Naive B cell (primary cell): ENCODE measurements around the gene STUB1. TPM values are rescaled to one million over a fixed set of nuclear protein-coding genes. Genes with fewer than 3 reads are reported as not detected.
A peak's percentile ranks its signal among the peaks of the same experiment; 100 is the strongest.

Source experiments
- ATAC-seq, 2 donors: fragments of 150-1000 bp; cut with Tn5 transposase; 2 replicates each; pipeline ENCODE4 v1.10.0; 2021; ENCODE audit warnings: low read depth in 2 of 2, mild to moderate bottlenecking in 2 of 2, moderate library complexity in 2 of 2
- DNase-seq: peaks from one replicate; pipeline ENCODE4 v3.0.0; 2022
- H3K27ac Mint-ChIP-seq, 6 donors: one replicate each; pipeline ENCODE4 v1.8.0; 2020 to 2022; ENCODE audit warnings: mild to moderate bottlenecking in 6 of 6, mixed read lengths in 6 of 6, moderate library complexity in 5 of 6, inconsistent platforms in 2 of 6
- H3K27me3 Mint-ChIP-seq, 3 donors: one replicate each; pipeline ENCODE4 v1.8.0; 2021 to 2022; ENCODE audit warnings: mixed read lengths in 3 of 3, mild to moderate bottlenecking in 1 of 3
- H3K36me3 Mint-ChIP-seq, 2 donors: one replicate each; pipeline ENCODE4 v1.8.0; 2020 to 2022; ENCODE audit warnings: mixed read lengths in 2 of 2, inconsistent platforms in 1 of 2, mild to moderate bottlenecking in 1 of 2
- H3K4me1 Mint-ChIP-seq, 3 donors: one replicate each; pipeline ENCODE4 v1.8.0; 2020 to 2022; ENCODE audit warnings: mixed read lengths in 3 of 3, inconsistent platforms in 1 of 3, mild to moderate bottlenecking in 1 of 3, moderate library complexity in 1 of 3
- H3K4me3 Mint-ChIP-seq, 8 donors: one replicate each; pipeline ENCODE4 v1.8.0; 2020 to 2022; ENCODE audit warnings: mild to moderate bottlenecking in 8 of 8, mixed read lengths in 8 of 8, moderate library complexity in 8 of 8, inconsistent platforms in 2 of 8
- H3K9me3 Mint-ChIP-seq, 7 donors: one replicate each; pipeline ENCODE4 v1.8.0; 2020 to 2022; ENCODE audit warnings: mixed read lengths in 7 of 7, mild to moderate bottlenecking in 5 of 7, inconsistent platforms in 2 of 7, moderate library complexity in 1 of 7
- polyA plus RNA-seq, 6 donors: library from polyadenylated mRNA; unstranded; fragments of 300-500 nt; fragmentation: Illumina TruSeq; gene quantifications; one replicate each; pipeline ENCODE4 v1.2.3, GENCODE V29; 2021; ENCODE audit warnings: low read depth in 6 of 6

The STUB1 gene
- polyA plus RNA-seq, 6 donors from 2014 or later: 121 to 180 (median 128) TPM

DNA sequence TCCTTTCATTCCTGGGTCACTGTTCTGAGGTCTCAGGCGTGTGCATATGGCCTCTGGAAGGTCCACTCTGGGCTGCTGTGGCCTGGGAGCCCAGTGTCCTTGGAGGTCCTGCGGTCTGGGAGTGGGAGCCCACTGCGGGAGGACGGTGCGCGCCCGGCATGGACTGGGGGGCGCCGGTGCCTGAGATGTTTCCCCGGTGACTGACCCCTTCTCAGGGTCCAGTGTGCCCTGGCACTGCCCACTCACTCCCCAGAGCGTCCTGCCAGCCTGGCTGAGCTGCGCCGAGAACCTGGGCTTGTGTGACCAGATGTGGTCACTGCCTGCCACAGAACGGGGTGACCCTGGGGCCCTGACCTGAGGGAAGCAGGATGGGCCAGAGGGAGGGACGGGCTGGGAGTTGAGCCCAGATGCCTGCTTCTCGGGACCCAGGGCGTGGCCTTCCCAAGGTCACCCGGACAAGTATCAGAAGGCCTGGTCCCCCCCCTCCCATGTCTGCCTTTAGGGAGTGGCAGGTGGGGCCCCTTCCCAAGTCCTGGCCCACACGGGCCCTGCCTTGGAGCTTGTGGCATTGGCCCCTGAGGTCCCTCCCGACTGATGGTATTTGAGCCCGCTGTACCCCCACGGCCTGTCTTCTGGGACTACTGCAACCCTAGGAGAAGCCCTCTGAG is 5.9 kb upstream of the STUB1 start:
- Mint-ChIP-seq H3K36me3 (no peaks in the 10 kb centered on the region), H3K27ac (no peak overlapping the region)
- no peak for ATAC-seq

DNA sequence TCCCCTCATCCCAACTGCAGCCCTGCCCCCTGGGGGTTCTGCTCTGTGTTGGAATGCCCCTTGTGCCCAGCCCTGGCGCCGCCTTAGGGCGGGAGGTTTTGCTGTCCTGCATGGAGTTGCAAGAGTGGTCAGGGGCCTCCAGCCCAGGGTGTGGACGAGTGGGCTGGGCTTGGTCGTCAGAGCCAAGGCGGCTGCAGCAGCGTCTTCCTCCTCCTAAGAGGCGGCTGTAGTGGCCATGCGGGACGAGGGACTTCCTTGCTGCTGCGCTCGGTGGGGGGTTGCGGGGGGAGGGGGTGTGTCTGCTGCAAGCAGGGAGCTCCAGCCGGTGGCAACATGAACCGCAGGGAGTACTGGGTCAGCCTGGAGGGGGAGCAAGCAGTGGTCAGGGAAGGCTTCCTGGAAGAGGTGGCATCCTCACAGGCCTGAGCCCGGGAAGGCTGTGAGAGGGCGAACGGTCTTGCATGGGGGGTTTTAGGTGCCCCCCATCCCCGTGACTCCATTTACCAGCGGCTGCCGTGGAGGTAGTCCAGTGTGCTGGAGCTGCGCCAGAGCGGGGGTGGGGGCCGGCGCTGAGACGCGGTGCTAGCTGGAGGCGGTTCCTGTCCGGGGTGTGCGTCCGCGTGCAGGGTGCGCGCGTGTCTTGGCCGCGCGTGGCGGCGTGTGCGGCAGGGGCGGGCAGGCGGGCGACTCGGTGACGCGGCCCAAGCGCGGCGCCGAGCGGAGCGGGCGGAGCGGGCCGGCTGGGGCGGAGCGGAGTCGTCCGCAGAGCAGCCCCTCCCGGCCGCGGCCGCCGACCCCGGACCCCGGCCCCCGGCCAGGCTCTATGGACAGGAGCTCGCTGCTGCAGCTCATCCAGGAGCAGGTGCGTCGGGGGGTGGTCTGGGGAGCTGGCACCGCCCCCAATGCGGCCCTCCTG is 5.0 kb upstream of the STUB1 start, which contains the start of gene RHBDL1:
TSS of gene RHBDL1 (plus strand) at position 704 of the 916 bp plus-strand sequence. CDS start at position 824, 120 bp downstream.
- Mint-ChIP-seq H3K4me3 (peak within 1 kb of the TSS in 4 of 8 donors; percentile 15 to 63 (median 58)), H3K27me3 (peaks cover 0 to 18% (median 8%) of the 10 kb centered on the region in 3 donors), H3K4me1 (peaks cover 8 to 11% (median 9%) of the 10 kb centered on the region in 3 donors), H3K36me3 (no peaks in the 10 kb centered on the region), H3K9me3 (no peaks in the 10 kb centered on the region), H3K27ac (peak within 1 kb of the TSS in 1 of 6 donors; percentile 66)
- DNase-seq: no peak
- ATAC-seq: no peak

More for the DNA sequence above, 5.9 kb upstream of the STUB1 start:
- Mint-ChIP-seq H3K4me3 (no peak overlapping the region), H3K4me1 (peaks cover 7 to 10% (median 8%) of the 10 kb centered on the region in 3 donors), H3K27me3 (peaks cover 0 to 18% (median 8%) of the 10 kb centered on the region in 3 donors), H3K9me3 (no peaks in the 10 kb centered on the region)
- DNase-seq: no peak

DNA sequence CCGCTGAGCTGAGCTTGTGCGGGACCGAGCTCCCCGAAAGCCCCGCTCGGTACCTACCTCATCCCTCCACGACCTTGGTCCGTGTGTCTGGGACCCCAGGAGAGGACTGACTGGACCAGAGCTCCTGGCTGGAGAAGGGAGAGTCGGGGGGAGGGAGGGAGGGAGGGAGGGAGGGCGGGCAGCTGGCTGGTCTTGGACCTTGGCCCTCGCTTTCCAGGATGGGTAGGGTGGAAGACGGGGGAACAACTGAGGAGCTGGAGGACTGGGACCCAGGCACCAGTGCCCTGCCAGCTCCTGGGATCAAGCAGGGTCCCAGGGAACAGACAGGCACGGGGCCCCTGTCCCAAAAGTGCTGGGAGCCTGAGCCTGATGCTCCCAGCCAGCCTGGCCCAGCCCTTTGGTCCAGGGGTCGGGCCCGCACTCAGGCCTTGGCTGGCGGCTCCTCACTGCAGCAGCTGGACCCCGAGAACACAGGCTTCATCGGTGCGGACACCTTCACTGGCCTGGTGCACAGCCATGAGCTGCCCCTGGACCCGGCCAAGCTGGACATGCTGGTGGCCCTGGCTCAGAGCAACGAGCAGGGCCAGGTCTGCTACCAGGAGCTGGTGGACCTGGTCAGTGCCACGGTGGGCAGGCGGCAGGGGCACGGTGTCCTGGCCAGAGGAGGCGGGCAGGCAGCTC is 4.2 kb upstream of the STUB1 start:
- H3K4me3 Mint-ChIP-seq: no peak overlapping the region
- H3K27me3 Mint-ChIP-seq: peaks cover 0 to 18% (median 8%) of the 10 kb centered on the region in 3 donors
- H3K4me1 Mint-ChIP-seq: peaks cover 9 to 14% (median 9%) of the 10 kb centered on the region in 3 donors
- H3K9me3 Mint-ChIP-seq: no peaks in the 10 kb centered on the region
- ATAC-seq: no peak
- no peaks in the 10 kb centered on the region for H3K36me3 Mint-ChIP-seq
- H3K27ac Mint-ChIP-seq: no peak overlapping the region
- DNase-seq: no peak

DNA sequence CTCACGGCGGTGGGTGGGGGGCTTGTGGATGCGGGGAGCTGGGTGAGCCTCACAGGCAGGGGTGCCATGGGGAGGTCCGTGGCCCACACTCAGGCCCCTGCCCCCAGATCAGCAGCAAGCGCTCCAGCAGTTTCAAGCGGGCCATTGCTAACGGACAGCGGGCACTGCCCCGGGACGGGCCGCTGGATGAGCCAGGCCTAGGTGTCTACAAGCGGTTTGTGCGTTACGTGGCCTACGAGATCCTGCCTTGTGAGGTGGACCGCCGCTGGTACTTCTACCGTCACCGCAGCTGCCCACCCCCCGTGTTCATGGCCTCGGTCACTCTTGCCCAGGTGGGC is 3.7 kb upstream of the STUB1 start:
- DNase-seq: no peak
- ATAC-seq: no peak
- Mint-ChIP-seq H3K36me3 (no peaks in the 10 kb centered on the region), H3K27me3 (peaks cover 0 to 18% (median 8%) of the 10 kb centered on the region in 3 donors), H3K27ac (no peak overlapping the region), H3K4me1 (peaks cover 9 to 19% (median 14%) of the 10 kb centered on the region in 3 donors), H3K4me3 (no peak overlapping the region), H3K9me3 (no peaks in the 10 kb centered on the region)

DNA sequence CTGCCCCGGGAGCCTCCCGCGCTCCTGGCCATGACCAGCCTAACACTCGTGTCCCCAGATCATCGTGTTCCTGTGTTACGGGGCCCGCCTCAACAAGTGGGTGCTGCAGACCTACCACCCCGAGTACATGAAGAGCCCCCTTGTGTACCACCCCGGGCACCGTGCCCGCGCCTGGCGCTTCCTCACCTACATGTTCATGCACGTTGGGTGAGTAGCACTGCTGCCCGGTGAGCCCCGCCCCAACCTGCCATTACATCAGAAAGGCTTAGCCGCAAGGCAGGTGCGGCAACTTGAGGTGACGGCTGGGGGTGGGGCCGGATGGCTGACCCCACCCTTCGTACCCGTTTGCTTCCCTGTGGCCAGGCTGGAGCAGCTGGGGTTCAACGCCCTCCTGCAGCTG is 3.3 kb upstream of the STUB1 start:
- H3K4me3 Mint-ChIP-seq: no peak overlapping the region
- H3K4me1 Mint-ChIP-seq: peaks cover 9 to 23% (median 18%) of the 10 kb centered on the region in 3 donors
- H3K36me3 Mint-ChIP-seq: no peaks in the 10 kb centered on the region
- peaks cover 0 to 18% (median 8%) of the 10 kb centered on the region in 3 donors for H3K27me3 Mint-ChIP-seq
- no peak for ATAC-seq
- no peak overlapping the region for H3K27ac Mint-ChIP-seq
- no peak for DNase-seq
- no peaks in the 10 kb centered on the region for H3K9me3 Mint-ChIP-seq

DNA sequence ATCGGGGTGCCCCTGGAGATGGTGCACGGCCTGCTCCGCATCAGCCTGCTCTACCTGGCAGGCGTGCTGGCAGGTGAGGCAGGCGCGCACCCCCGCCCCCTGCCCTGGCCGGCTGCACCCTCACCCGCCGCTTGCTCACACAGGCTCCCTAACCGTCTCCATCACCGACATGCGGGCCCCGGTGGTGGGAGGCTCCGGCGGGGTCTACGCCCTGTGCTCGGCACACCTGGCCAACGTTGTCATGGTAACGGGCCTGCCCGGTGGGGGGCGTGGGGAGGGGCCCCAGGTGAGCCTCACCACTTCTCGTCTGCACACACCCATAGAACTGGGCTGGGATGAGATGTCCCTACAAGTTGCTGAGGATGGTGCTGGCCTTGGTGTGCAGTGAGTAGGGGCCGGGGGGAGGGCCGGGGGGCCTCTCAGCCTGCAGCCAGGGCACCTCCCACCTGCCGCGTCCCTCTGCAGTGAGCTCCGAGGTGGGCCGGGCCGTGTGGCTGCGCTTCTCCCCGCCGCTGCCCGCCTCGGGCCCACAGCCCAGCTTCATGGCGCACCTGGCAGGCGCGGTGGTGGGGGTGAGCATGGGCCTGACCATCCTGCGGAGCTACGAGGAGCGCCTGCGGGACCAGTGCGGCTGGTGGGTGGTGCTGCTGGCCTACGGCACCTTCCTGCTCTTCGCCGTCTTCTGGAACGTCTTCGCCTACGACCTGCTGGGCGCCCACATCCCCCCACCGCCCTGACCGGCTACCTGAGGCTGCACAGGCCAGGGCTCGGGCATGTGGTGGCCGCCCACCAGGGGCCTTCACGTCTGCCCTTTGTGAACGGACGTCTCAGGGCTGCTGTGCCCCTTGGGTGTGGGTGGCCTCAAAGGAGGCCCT is 2.7 kb upstream of the STUB1 start:
- ATAC-seq: no peak

DNA sequence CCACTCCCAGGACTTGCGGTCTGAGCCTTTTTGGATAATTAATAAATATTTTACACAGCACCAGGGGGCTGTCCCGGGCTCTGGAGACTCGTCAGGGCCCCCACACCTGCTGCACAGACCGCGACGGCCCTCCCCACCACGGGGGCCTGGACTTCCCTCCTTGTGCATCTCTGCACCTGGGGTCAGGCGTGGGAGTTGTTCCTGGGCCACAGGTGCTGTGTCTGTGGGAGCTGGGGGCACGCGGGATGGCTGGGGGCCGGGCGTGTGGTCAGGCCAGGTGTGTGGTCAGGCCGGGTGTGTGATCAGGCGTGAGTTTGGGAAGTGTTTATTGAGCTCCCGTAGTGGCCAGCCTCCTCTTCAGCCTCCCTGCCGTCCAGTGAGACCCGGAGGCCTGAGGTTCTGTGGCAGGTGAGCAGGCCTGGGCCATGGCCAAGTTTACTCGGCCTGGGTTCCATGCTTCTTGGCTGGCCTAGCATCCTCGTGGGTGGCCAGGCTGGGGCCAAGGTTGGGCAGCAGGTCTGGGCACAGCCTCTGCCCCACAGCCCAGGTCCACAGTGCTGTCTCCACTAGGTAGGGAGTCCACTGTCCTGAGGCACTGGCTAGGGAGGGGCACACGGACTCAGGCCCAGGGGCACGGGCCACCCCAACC is 1.9 kb upstream of the STUB1 start:
- no peak for DNase-seq
- H3K27ac Mint-ChIP-seq: peak overlapping the region in 1 of 6 donors; percentile 32
- H3K36me3 Mint-ChIP-seq: no peaks in the 10 kb centered on the region
- H3K4me1 Mint-ChIP-seq: peaks cover 9 to 34% (median 29%) of the 10 kb centered on the region in 3 donors
- H3K4me3 Mint-ChIP-seq: peak overlapping the region in 5 of 8 donors; percentile 25 to 85 (median 83)
- H3K9me3 Mint-ChIP-seq: no peaks in the 10 kb centered on the region
- peaks cover 0 to 18% (median 8%) of the 10 kb centered on the region in 3 donors for H3K27me3 Mint-ChIP-seq
- ATAC-seq: no peak

More for the DNA sequence above, 2.7 kb upstream of the STUB1 start:
- DNase-seq: no peak
- peaks cover 0 to 18% (median 8%) of the 10 kb centered on the region in 3 donors for H3K27me3 Mint-ChIP-seq
- H3K36me3 Mint-ChIP-seq: no peaks in the 10 kb centered on the region
- no peak overlapping the region for H3K27ac Mint-ChIP-seq
- peaks cover 9 to 29% (median 21%) of the 10 kb centered on the region in 3 donors for H3K4me1 Mint-ChIP-seq
- H3K9me3 Mint-ChIP-seq: no peaks in the 10 kb centered on the region
- H3K4me3 Mint-ChIP-seq: peak overlapping the region in 1 of 8 donors; percentile 30

DNA sequence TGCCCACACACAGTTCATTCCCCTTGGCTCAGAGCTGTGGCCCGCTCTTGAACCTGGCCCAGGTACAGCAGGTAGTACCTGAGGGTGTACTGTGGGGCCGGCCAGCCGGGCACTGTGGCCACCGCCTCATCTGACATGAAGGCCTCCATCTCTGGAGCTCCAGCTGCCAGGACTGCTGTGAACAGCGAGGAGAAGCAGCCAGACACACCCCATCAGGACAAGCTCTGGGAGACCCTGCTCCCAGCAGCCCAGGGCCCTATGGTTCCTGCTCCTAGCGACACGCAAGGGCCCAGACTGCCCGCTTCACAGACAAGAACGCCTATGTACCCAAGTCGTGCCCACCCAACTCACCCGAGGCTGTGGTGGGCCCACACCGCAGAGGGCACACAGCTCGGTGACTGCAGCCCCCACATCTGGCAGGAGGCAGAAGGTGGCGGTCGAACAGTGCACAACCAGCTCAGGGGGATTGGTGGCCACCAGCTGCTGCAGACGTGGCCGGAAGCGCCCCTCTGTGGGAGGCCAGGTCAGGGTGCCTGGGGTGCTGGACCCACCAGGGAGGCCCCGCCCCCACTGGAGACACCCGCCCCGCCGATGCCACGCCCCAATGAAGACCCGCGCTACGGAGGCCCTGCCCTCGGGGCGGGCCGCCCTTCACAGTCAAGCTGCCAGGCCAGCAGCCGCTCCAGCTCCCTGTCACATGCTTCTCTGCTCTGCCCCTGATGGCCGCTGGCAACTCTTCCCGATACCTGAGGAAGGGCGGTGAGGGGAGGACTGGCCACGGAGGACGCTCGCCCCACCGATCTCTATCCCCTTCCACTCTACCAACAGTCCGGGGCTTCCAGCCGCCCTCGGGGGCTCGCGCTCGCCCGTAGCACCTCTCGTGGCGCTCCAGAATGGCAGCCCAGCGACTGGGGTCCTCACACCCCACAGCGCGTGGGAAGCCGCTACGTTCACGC is 1.1 kb upstream of the STUB1 start:
- DNase-seq (peak; percentile 45), ATAC-seq (peak; percentile 4)
- no peaks in the 10 kb centered on the region for H3K9me3 Mint-ChIP-seq
- H3K4me3 Mint-ChIP-seq: peak overlapping the region; percentile 80 to 91 (median 84)
- H3K27me3 Mint-ChIP-seq: peaks cover 0 to 18% (median 8%) of the 10 kb centered on the region in 3 donors
- H3K4me1 Mint-ChIP-seq: peaks cover 9 to 34% (median 32%) of the 10 kb centered on the region in 3 donors
- no peaks in the 10 kb centered on the region for H3K36me3 Mint-ChIP-seq
- peak overlapping the region in 5 of 6 donors; percentile 65 to 89 (median 82) for H3K27ac Mint-ChIP-seq

DNA sequence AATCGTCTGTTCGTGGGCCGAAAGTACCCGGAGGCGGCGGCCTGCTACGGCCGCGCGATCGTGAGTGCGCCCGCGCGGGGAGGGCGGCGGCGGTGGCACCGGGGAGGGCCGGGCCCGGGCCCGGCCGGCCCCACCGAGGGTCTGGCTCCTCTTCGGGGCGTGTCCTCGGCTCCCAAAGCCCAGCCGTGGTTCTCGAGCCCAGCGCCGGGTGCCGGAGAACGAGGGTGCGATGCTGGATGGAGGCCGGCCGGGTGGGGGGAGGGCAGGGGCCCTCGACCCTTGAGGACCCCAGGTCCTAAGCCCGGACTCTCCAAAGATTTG is 375 bp downstream of the STUB1 start:
- H3K27ac Mint-ChIP-seq: peak overlapping the region in 3 of 6 donors; percentile 29 to 65 (median 51)
- H3K27me3 Mint-ChIP-seq: peaks cover 0 to 9% (median 0%) of the 10 kb centered on the region in 3 donors
- DNase-seq (no peak), ATAC-seq (no peak)
- H3K4me1 Mint-ChIP-seq: peaks cover 4 to 31% (median 30%) of the 10 kb centered on the region in 3 donors
- no peaks in the 10 kb centered on the region for H3K36me3 Mint-ChIP-seq
- H3K4me3 Mint-ChIP-seq: peak overlapping the region; percentile 71 to 93 (median 83)
- no peaks in the 10 kb centered on the region for H3K9me3 Mint-ChIP-seq

DNA sequence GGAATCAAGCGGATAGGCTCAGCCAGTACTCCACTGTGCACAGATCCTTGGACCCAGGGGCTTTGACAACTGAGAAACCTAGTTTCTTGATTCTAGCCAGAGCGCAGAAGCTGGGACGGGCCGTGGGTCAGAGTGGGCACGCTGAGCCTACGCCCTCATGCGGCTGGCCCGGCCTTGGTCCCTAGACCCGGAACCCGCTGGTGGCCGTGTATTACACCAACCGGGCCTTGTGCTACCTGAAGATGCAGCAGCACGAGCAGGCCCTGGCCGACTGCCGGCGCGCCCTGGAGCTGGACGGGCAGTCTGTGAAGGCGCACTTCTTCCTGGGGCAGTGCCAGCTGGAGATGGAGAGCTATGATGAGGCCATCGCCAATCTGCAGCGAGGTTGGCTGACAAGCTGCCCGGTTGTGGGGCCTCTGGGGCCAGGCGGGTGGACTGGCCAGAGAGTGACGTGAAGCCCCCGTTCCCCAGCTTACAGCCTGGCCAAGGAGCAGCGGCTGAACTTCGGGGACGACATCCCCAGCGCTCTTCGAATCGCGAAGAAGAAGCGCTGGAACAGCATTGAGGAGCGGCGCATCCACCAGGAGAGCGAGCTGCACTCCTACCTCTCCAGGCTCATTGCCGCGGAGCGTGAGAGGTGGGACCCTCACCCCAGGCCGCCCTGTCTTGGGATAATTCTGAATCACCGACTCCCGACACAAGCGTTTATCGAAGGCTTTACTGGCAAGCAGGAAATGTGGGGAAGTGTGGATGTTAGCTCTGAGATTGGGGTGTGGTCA is 946 bp downstream of the STUB1 start:
- ATAC-seq: no peak
- Mint-ChIP-seq H3K4me3 (peak overlapping the region; percentile 68 to 93 (median 83)), H3K27ac (peak overlapping the region in 2 of 6 donors; percentile 29 to 56), H3K27me3 (peaks cover 0 to 9% (median 0%) of the 10 kb centered on the region in 3 donors), H3K4me1 (peaks cover 4 to 35% (median 34%) of the 10 kb centered on the region in 3 donors), H3K36me3 (no peaks in the 10 kb centered on the region), H3K9me3 (no peaks in the 10 kb centered on the region)
- no peak for DNase-seq
